IMR-90 (cell line): Measurements from ENCODE around the gene LSM2. TPM values are rescaled to one million over a fixed set of nuclear protein-coding genes. Genes with fewer than 3 reads are reported as not detected.

Experiments used
- ATAC-seq: fragments of 200-7000 bp; cut with Tn5 transposase; 2 replicates; pipeline ENCODE4 v1.9.1; 2020; ENCODE audit warnings: low read depth, mild to moderate bottlenecking, moderate library complexity
- BruUV-seq: library from RNA; stranded (reverse); fragments of 400-500 nt; replicated peaks from 2 replicates; lab custom pipeline; 2021; lab: Mats Ljungman, UMichigan
- CTCF ChIA-PET: fragments of 300-600 bp; formaldehyde crosslinking; extraction: SDS; loops from one replicate; lab custom pipeline; 2021; ENCODE audit warnings: antibody characterized with exemption; lab: Yijun Ruan, JAX
- POLR2A ChIA-PET: fragments of 300-600 bp; sonication (Branson Sonifier 250); formaldehyde crosslinking; loops from one replicate; lab custom pipeline; 2022; ENCODE audit warnings: antibody characterized with exemption; ENCODE audit not compliant: unreplicated experiment; lab: Charles Lee
- DNase-seq: peaks from one replicate; pipeline ENCODE4 v3.0.0; 2013
- H2AFZ ChIP-seq: replicated peaks from 2 replicates; pipeline ENCODE3; 2013; ENCODE audit warnings: low read length, mild to moderate bottlenecking; ENCODE audit not compliant: poor library complexity
- H2AK5ac ChIP-seq: 2 replicates; pipeline ENCODE4 v1.6.1; 2013; ENCODE audit warnings: low read depth, low read length, inconsistent platforms
- H2AK9ac ChIP-seq: replicated peaks from 2 replicates; pipeline ENCODE3; 2013; ENCODE audit warnings: mild to moderate bottlenecking, low read depth, low read length, moderate library complexity; ENCODE audit not compliant: poor library complexity
- H2BK120ac ChIP-seq: 2 replicates; pipeline ENCODE4 v1.6.1; 2013; ENCODE audit warnings: low read depth, low read length, inconsistent platforms
- H2BK15ac ChIP-seq: 3 replicates; pipeline ENCODE4 v1.6.1; 2013; ENCODE audit warnings: low read depth, low read length, inconsistent platforms
- H2BK20ac ChIP-seq: 2 replicates; pipeline ENCODE4 v1.6.1; 2013; ENCODE audit warnings: low read depth, mild to moderate bottlenecking, inconsistent platforms, low read length, moderate library complexity
- H2BK5ac ChIP-seq: 2 replicates; pipeline ENCODE4 v1.6.1; 2013; ENCODE audit warnings: mild to moderate bottlenecking, low read depth, low read length, inconsistent platforms; ENCODE audit not compliant: poor library complexity, severe bottlenecking
- H3K14ac ChIP-seq: replicated peaks from 2 replicates; pipeline ENCODE4 v1.6.1; 2013; ENCODE audit warnings: low read depth, low read length, inconsistent platforms
- H3K18ac ChIP-seq: 2 replicates; pipeline ENCODE4 v1.6.1; 2013; ENCODE audit warnings: low read depth, low read length, control low read depth
- H3K23ac ChIP-seq: 2 replicates; pipeline ENCODE4 v1.6.1; 2013; ENCODE audit warnings: low read depth, low read length, inconsistent platforms
- H3K27ac ChIP-seq: 2 replicates; pipeline ENCODE4 v1.5.1; 2013; ENCODE audit warnings: mild to moderate bottlenecking, control low read depth, low read length; ENCODE audit not compliant: insufficient read depth
- H3K27me3 ChIP-seq: 2 replicates; pipeline ENCODE4 v1.6.1; 2013; ENCODE audit warnings: low read length; ENCODE audit not compliant: control insufficient read depth, insufficient read depth
- H3K36me3 ChIP-seq: 2 replicates; pipeline ENCODE4 v1.6.1; 2013; ENCODE audit warnings: low read length, mixed read lengths; ENCODE audit not compliant: control insufficient read depth, insufficient read depth
- H3K4ac ChIP-seq: 2 replicates; pipeline ENCODE4 v1.6.1; 2013; ENCODE audit warnings: low read depth, low read length, inconsistent platforms
- H3K4me1 ChIP-seq: 2 replicates; pipeline ENCODE4 v1.6.1; 2013; ENCODE audit warnings: low read length, mixed read lengths; ENCODE audit not compliant: control insufficient read depth, insufficient read depth
- H3K4me2 ChIP-seq: 2 replicates; pipeline ENCODE4 v1.6.1; 2013; ENCODE audit warnings: low read depth, mild to moderate bottlenecking, control low read depth, low read length, moderate library complexity
- H3K4me3 ChIP-seq: 2 replicates; pipeline ENCODE4 v1.5.1; 2013; ENCODE audit warnings: low read depth, mild to moderate bottlenecking, control low read depth, low read length, moderate library complexity; ENCODE audit not compliant: insufficient read depth
- H3K56ac ChIP-seq: 2 replicates; pipeline ENCODE4 v1.6.1; 2013; ENCODE audit warnings: low read length, inconsistent platforms; ENCODE audit not compliant: insufficient read depth; ENCODE audit errors: extremely low read depth
- H3K79me1 ChIP-seq, 2 experiments: 2 replicates each; pipeline ENCODE4 v1.6.1; 2013; ENCODE audit warnings: low read length in 2 of 2, inconsistent platforms in 1 of 2, low read depth in 1 of 2
- H3K9ac ChIP-seq: 2 replicates; pipeline ENCODE4 v1.6.1; 2013; ENCODE audit warnings: low read depth, low read length, control low read depth
- H3K9me1 ChIP-seq: 2 replicates; pipeline ENCODE4 v1.6.1; 2013; ENCODE audit warnings: low read length, inconsistent platforms; ENCODE audit not compliant: insufficient read depth
- H3K9me3 ChIP-seq: 2 replicates; pipeline ENCODE4 v1.6.1; 2013; ENCODE audit warnings: low read length; ENCODE audit not compliant: control insufficient read depth, insufficient read depth
- H4K20me1 ChIP-seq: 2 replicates; pipeline ENCODE4 v1.6.1; 2013; ENCODE audit warnings: low read length, inconsistent platforms; ENCODE audit not compliant: insufficient read depth
- H4K5ac ChIP-seq: 2 replicates; pipeline ENCODE4 v1.6.1; 2013; ENCODE audit warnings: mild to moderate bottlenecking, low read depth, low read length, control low read depth
- H4K8ac ChIP-seq, 2 experiments: 2 replicates each; pipeline ENCODE4 v1.6.1; 2013; ENCODE audit warnings: low read depth in 2 of 2, low read length in 2 of 2, control low read depth in 1 of 2, inconsistent platforms in 1 of 2
- H4K91ac ChIP-seq: 2 replicates; pipeline ENCODE4 v1.6.1; 2013; ENCODE audit warnings: low read depth, low read length, inconsistent platforms; ENCODE audit not compliant: insufficient read depth
- BHLHE40 ChIP-seq: fragments of 150-350 bp; IDR thresholded peaks from 2 replicates; pipeline ENCODE4 v1.6.1; 2016; ENCODE audit warnings: mild to moderate bottlenecking, low read depth, low read length
- CEBPB ChIP-seq: IDR thresholded peaks from 2 replicates; pipeline ENCODE4 v1.6.1; 2012; ENCODE audit warnings: low read depth, low read length, improper control_type of control experiment
- ELK1 ChIP-seq: fragments of 150-350 bp; IDR thresholded peaks from 2 replicates; pipeline ENCODE4 v1.6.1; 2016; ENCODE audit warnings: low read depth, mild to moderate bottlenecking, low read length, moderate library complexity, borderline replicate concordance
- FOS ChIP-seq: fragments of 150-350 bp; IDR thresholded peaks from 2 replicates; pipeline ENCODE4 v1.6.1; 2016; ENCODE audit warnings: low read depth, low read length
- MAFK ChIP-seq: IDR thresholded peaks from 2 replicates; pipeline ENCODE4 v1.6.1; 2012; ENCODE audit warnings: low read depth, low read length, improper control_type of control experiment
- MAZ ChIP-seq: IDR thresholded peaks from 2 replicates; pipeline ENCODE4 v1.6.1; 2012; ENCODE audit warnings: low read depth, mild to moderate bottlenecking, low read length, improper control_type of control experiment, moderate library complexity, borderline replicate concordance
- MXI1 ChIP-seq: IDR thresholded peaks from 2 replicates; pipeline ENCODE4 v1.6.1; 2012; ENCODE audit warnings: low read depth, mild to moderate bottlenecking, low read length, moderate library complexity, borderline replicate concordance
- NFE2L2 ChIP-seq: fragments of 150-350 bp; IDR thresholded peaks from 2 replicates; pipeline ENCODE4 v1.6.1; 2016; ENCODE audit warnings: low read depth, mild to moderate bottlenecking, low read length
- POLR2A ChIP-seq: IDR thresholded peaks from 2 replicates; pipeline ENCODE4 v1.6.1; 2012; ENCODE audit warnings: mild to moderate bottlenecking, low read depth, low read length
- RFX5 ChIP-seq: IDR thresholded peaks from 2 replicates; pipeline ENCODE4 v1.8.0; 2012; ENCODE audit warnings: low read depth, mild to moderate bottlenecking, low read length, moderate library complexity
- WGBS, 2 experiments: methylation state at CpG; one replicate each; pipeline versions ENCODE4 v1.1.5 to v1.1.7; 2013; ENCODE audit warnings: missing lambda C conversion rate in 2 of 2; ENCODE audit not compliant: insufficient read length in 1 of 2; ENCODE audit errors: extremely low coverage in 2 of 2; 5-methylcytosine and 5-hydroxymethylcytosine counted together
- dilution Hi-C: fragments of 300-500 bp; cut with HindIII; formaldehyde crosslinking; loops from one replicate; pipeline ENCODE4 v1.14.3; 2018; ENCODE audit warnings: low sequenced_read_pairs; ENCODE audit not compliant: unreplicated experiment
- in situ Hi-C: fragments of 300-500 bp; cut with MboI; formaldehyde crosslinking; loops from 3 replicates; pipeline ENCODE4 v1.14.3; 2019; ENCODE audit warnings: low sequenced_read_pairs, inconsistent platforms, mixed read lengths
- intact Hi-C: fragments of 100-400 bp; cut with micrococcal nuclease; formaldehyde crosslinking; loops from 2 replicates; pipeline ENCODE4 v1.10.0; 2022
- polyA plus RNA-seq, 3 experiments: library from polyadenylated mRNA; depleted of rRNA; stranded (reverse); fragments of >200 nt; gene quantifications; 2 replicates each; pipeline ENCODE4 v1.2.3, GENCODE V29; 2012; ENCODE audit warnings: low replicate concordance in 1 of 3
- total RNA-seq: library from RNA; depleted of rRNA; stranded (reverse); fragments of >200 nt; gene quantifications from 2 replicates; pipeline ENCODE4 v1.2.3, GENCODE V29; 2012

Gene LSM2
- total and polyA plus RNA-seq, 2 of the 4 experiments (the other 2 are of a cell fraction) = 56.3 to 61.0 TPM

- intact Hi-C loops (no loop called here), in situ Hi-C loops (no loop called here)
- POLR2A ChIA-PET = interaction anchor here (1.2 to 2.0 kb wide), 2 partner anchors 9 to 12 kb away, joined by 10 to 11 read pairs; partner anchors contain the start of genes HSPA1B and LSM2
These were observed 8.5 kb upstream of the LSM2 start, which contains the start of the genes HSPA1A and HSPA1L for GRCh38 chr6:31815025-31815838. TSS of gene HSPA1A (plus strand) at chr6:31815543. CDS start at chr6:31815757, 214 bp downstream. TSS of gene HSPA1L (minus strand) at chr6:31815283. CDS start at chr6:31811972, 3,311 bp downstream.

More at GRCh38 chr6:31815025-31815838, 8.5 kb upstream of the LSM2 start, which contains the start of the genes HSPA1A and HSPA1L:
- CTCF ChIA-PET = no interaction called here
- H3K27me3 ChIP-seq = no peaks in the 10 kb centered on the region
- peak within 1 kb of the TSS; percentile 84 for H3K9ac ChIP-seq
- 0% methylated on average over 10 of the region's 56 CpGs; no CpG with 5 or more reads in 1 of the 2 experiments for WGBS, 2 experiments
- peak within 1 kb of the TSS; percentile 100 for H2AK9ac ChIP-seq
- peak; percentile 95 for DNase-seq
- H3K4ac ChIP-seq = peak within 1 kb of the TSS; percentile 97
- peak within 1 kb of the TSS; percentile 79 for H3K18ac ChIP-seq
- peak within 1 kb of the TSS; percentile 83 to 99 for H4K8ac ChIP-seq
- TF ChIP-seq RFX5 (0 out of 2 replicates have a peak, but pooled peaks have one; percentile 5), BHLHE40 (no peak), NFE2L2 (no peak), ELK1 (no peak), MXI1 (no peak), FOS (no peak), POLR2A (peak; percentile 99), CEBPB (no peak), MAZ (peak; percentile 47; the same call in 1 of the 2 replicates), MAFK (no peak)
- peak within 1 kb of the TSS; percentile 98 for H3K14ac ChIP-seq
- peak within 1 kb of the TSS; percentile 94 for H2AK5ac ChIP-seq
- H3K4me1 ChIP-seq = peaks cover 3% of the 10 kb centered on the region
- BruUV-seq = no TSS peak
- H2BK15ac ChIP-seq = peak within 1 kb of the TSS; percentile 94; the same call in 1 of the 3 replicates
- peak within 1 kb of the TSS; percentile 97 for H3K56ac ChIP-seq
- no peak within 1 kb of the TSS for H2BK20ac ChIP-seq
- peak within 1 kb of the TSS; percentile 82 for H2BK120ac ChIP-seq
- H2BK5ac ChIP-seq = peak within 1 kb of the TSS; percentile 91
- dilution Hi-C loops = no loop called here
- no peaks in the 10 kb centered on the region for H3K36me3 ChIP-seq
- peak; percentile 89 for ATAC-seq
- no peaks in the 10 kb centered on the region; the same call in 1 of the 2 replicates for H4K20me1 ChIP-seq
- H3K23ac ChIP-seq = peak within 1 kb of the TSS; percentile 82
- H3K27ac ChIP-seq = peak within 1 kb of the TSS; percentile 98
- H3K4me3 ChIP-seq = peak within 1 kb of the TSS; percentile 66
- H3K9me3 ChIP-seq = no peaks in the 10 kb centered on the region
- H3K4me2 ChIP-seq = peak within 1 kb of the TSS; percentile 96
- H2AFZ ChIP-seq = peak within 1 kb of the TSS; percentile 90
- no peaks in the 10 kb centered on the region; the same call in none of the 2 replicates for H3K9me1 ChIP-seq
- H4K91ac ChIP-seq = peak within 1 kb of the TSS; percentile 96
- peaks cover 8 to 29% of the 10 kb centered on the region in 2 experiments for H3K79me1 ChIP-seq
- peak within 1 kb of the TSS; percentile 98 for H4K5ac ChIP-seq
